HL-60 (cell line): Measurements from ENCODE around the gene TMEM45A.

Experiments used
- DNase-seq, 2 experiments: peaks; one replicate each; pipeline ENCODE4 v3.0.0-alpha.2; 2010 to 2020; ENCODE audit warnings: low read depth in 1 of 2, low spot score in 1 of 2
- H3K27ac ChIP-seq: fragments of 250-450 bp; sonication (Bioruptor Pico); replicated peaks from 2 replicates; pipeline ENCODE4 v1.5.1; 2020; ENCODE audit warnings: mild to moderate bottlenecking, moderate library complexity
- H3K27me3 ChIP-seq: fragments of 250-450 bp; sonication (Bioruptor Pico); 2 replicates; pipeline ENCODE4 v1.5.1; 2021; ENCODE audit warnings: mild to moderate bottlenecking, moderate library complexity; ENCODE audit not compliant: insufficient read depth, poor library complexity, severe bottlenecking
- H3K4me3 ChIP-seq: replicated peaks from 2 replicates; pipeline ENCODE4 v1.5.1; 2011; ENCODE audit warnings: mild to moderate bottlenecking, control low read depth, low read length; ENCODE audit not compliant: insufficient read depth
- CTCF ChIP-seq: IDR thresholded peaks from one replicate; pipeline ENCODE4 v1.5.1; 2011; ENCODE audit warnings: low read length, control low read depth, inconsistent platforms; ENCODE audit not compliant: insufficient read depth
- GABPA ChIP-seq: IDR thresholded peaks from 2 replicates; pipeline ENCODE4 v1.6.1; 2012; ENCODE audit warnings: low read depth
- POLR2AphosphoS5 ChIP-seq: IDR thresholded peaks from 2 replicates; pipeline ENCODE4 v1.6.1; 2012; ENCODE audit warnings: low read depth
- SPI1 ChIP-seq: IDR thresholded peaks from 2 replicates; pipeline ENCODE4 v1.6.1; 2012; ENCODE audit warnings: low read depth, mild to moderate bottlenecking, borderline replicate concordance
- TF ChIP-seq, protein P1 (sequence below): IDR thresholded peaks from 2 replicates; pipeline ENCODE4 v1.6.1; 2012; ENCODE audit warnings: low read depth; ENCODE audit not compliant: insufficient replicate concordance

TMEM45A gene

GRCh38 chr3:100545371-100545770, 53.0 kb downstream of the TMEM45A start:
- Histone ChIP-seq H3K27ac (no peak overlapping the region), H3K27me3 (no peaks in the 10 kb centered on the region), H3K4me3 (no peak overlapping the region)
- TF ChIP-seq CTCF (no peak), SPI1 (no peak), GABPA (no peak), POLR2AphosphoS5 (no peak)
- TF ChIP-seq, protein P1, sequence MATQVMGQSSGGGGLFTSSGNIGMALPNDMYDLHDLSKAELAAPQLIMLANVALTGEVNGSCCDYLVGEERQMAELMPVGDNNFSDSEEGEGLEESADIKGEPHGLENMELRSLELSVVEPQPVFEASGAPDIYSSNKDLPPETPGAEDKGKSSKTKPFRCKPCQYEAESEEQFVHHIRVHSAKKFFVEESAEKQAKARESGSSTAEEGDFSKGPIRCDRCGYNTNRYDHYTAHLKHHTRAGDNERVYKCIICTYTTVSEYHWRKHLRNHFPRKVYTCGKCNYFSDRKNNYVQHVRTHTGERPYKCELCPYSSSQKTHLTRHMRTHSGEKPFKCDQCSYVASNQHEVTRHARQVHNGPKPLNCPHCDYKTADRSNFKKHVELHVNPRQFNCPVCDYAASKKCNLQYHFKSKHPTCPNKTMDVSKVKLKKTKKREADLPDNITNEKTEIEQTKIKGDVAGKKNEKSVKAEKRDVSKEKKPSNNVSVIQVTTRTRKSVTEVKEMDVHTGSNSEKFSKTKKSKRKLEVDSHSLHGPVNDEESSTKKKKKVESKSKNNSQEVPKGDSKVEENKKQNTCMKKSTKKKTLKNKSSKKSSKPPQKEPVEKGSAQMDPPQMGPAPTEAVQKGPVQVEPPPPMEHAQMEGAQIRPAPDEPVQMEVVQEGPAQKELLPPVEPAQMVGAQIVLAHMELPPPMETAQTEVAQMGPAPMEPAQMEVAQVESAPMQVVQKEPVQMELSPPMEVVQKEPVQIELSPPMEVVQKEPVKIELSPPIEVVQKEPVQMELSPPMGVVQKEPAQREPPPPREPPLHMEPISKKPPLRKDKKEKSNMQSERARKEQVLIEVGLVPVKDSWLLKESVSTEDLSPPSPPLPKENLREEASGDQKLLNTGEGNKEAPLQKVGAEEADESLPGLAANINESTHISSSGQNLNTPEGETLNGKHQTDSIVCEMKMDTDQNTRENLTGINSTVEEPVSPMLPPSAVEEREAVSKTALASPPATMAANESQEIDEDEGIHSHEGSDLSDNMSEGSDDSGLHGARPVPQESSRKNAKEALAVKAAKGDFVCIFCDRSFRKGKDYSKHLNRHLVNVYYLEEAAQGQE = no peak
- no peak for DNase-seq

GRCh38 chr3:100546020-100546744, 53.8 kb downstream of the TMEM45A start:
- H3K4me3 ChIP-seq = no peak overlapping the region
- no peaks in the 10 kb centered on the region for H3K27me3 ChIP-seq
- no peak for DNase-seq
- TF ChIP-seq, protein P1 = no peak
- TF ChIP-seq CTCF = no peak
- TF ChIP-seq POLR2AphosphoS5 = no peak
- no peak for TF ChIP-seq GABPA
- no peak for TF ChIP-seq SPI1
- H3K27ac ChIP-seq = no peak overlapping the region

DNA sequence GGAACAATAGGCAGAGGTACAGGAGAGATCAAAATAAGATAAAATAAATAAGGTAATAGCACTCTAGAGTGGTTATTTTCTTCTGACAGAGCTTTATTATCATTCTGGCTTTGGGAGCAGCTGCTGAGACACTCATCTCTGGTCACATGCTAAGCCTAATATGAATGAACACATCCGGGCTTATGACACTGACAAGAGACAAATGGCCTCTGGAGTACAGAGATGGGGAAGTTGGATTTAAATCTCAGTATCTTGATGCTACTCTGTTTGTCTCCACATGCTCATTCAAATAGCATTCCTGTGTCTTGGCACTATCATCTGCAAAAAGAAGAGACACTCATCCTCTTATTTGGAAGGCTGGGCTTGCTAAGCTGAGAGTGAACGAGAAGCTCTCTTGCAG, 55.6 kb downstream of the TMEM45A start:
- TF ChIP-seq, protein P1 = no peak
- TF ChIP-seq POLR2AphosphoS5 = no peak
- no peak for TF ChIP-seq GABPA
- no peak for TF ChIP-seq CTCF
- no peak for TF ChIP-seq SPI1
- Histone ChIP-seq H3K27me3 (peaks cover 1% of the 10 kb centered on the region), H3K27ac (no peak overlapping the region), H3K4me3 (no peak overlapping the region)
- no peak for DNase-seq
